T-helper 17 cell (primary cell): ENCODE results near the gene CHST11. TPM values are rescaled to one million over a fixed set of nuclear protein-coding genes. Genes with fewer than 3 reads are reported as not detected.
A peak's percentile ranks its signal among the peaks of the same experiment; 100 is the strongest.

Source experiments
- ATAC-seq: fragments of 150-1000 bp; cut with Tn5 transposase; 2 replicates; pipeline ENCODE4 v1.10.0; 2021; ENCODE audit warnings: mild to moderate bottlenecking, moderate library complexity
- DNase-seq, 3 donors: peaks; one replicate each; pipeline versions ENCODE4 v3.0.0 to v3.0.0-alpha.2; 2020 to 2021
- H3K9me3 ChIP-seq: one replicate; pipeline ENCODE4 v1.7.0; 2013; ENCODE audit warnings: low read length, mild to moderate bottlenecking; ENCODE audit not compliant: control insufficient read depth, poor library complexity, severe bottlenecking
- H3K27ac Mint-ChIP-seq: one replicate; pipeline ENCODE4 v1.8.0; 2022; ENCODE audit warnings: mild to moderate bottlenecking, moderate library complexity, mixed read lengths
- H3K27me3 Mint-ChIP-seq: one replicate; pipeline ENCODE4 v1.8.0; 2022; ENCODE audit warnings: mixed read lengths
- H3K36me3 Mint-ChIP-seq: one replicate; pipeline ENCODE4 v1.8.0; 2022; ENCODE audit warnings: low read depth, mixed read lengths
- H3K4me1 Mint-ChIP-seq: one replicate; pipeline ENCODE4 v1.8.0; 2022; ENCODE audit warnings: mild to moderate bottlenecking, mixed read lengths
- H3K4me3 Mint-ChIP-seq: one replicate; pipeline ENCODE4 v1.8.0; 2022; ENCODE audit warnings: mild to moderate bottlenecking, moderate library complexity, mixed read lengths
- total RNA-seq, 4 donors: library from RNA in 2 of 4; stranded (reverse) in 2 of 4; gene quantifications; one replicate each; pipeline ENCODE4 v1.2.3 and lab custom pipeline; 2022 to 2026

Gene CHST11
- total RNA-seq, 2 donors from 2014 or later: 76.6 to 78.3 TPM

- H3K27ac Mint-ChIP-seq: no peak overlapping the region
- H3K4me1 Mint-ChIP-seq: no peaks in the 10 kb centered on the region
- H3K27me3 Mint-ChIP-seq: peaks cover 7% of the 10 kb centered on the region
- DNase-seq (no peak), ATAC-seq (no peak)
- no peak overlapping the region for H3K4me3 Mint-ChIP-seq
- no peaks in the 10 kb centered on the region for H3K36me3 Mint-ChIP-seq
- H3K9me3 ChIP-seq: no peaks in the 10 kb centered on the region
Observed at GRCh38 chr12:104779134-104779533, 322.4 kb downstream of the CHST11 start.

GRCh38 chr12:104782296-104782695, 325.5 kb downstream of the CHST11 start:
- H3K4me3 Mint-ChIP-seq: no peak overlapping the region
- no peak for DNase-seq

GRCh38 chr12:104784592-104784991, 327.8 kb downstream of the CHST11 start:
- Mint-ChIP-seq H3K27ac (no peak overlapping the region), H3K4me3 (no peak overlapping the region), H3K27me3 (peaks cover 13% of the 10 kb centered on the region), H3K4me1 (peaks cover 3% of the 10 kb centered on the region), H3K36me3 (no peaks in the 10 kb centered on the region)
- DNase-seq (no peak), ATAC-seq (no peak)
- no peaks in the 10 kb centered on the region for H3K9me3 ChIP-seq

More at GRCh38 chr12:104782296-104782695, 325.5 kb downstream of the CHST11 start:
- Mint-ChIP-seq H3K36me3 (no peaks in the 10 kb centered on the region), H3K4me1 (no peaks in the 10 kb centered on the region), H3K27ac (no peak overlapping the region), H3K27me3 (peaks cover 13% of the 10 kb centered on the region)
- ATAC-seq: no peak
- H3K9me3 ChIP-seq: no peaks in the 10 kb centered on the region

GRCh38 chr12:104785886-104786285, 329.1 kb downstream of the CHST11 start:
- no peaks in the 10 kb centered on the region for H3K9me3 ChIP-seq
- H3K4me3 Mint-ChIP-seq: no peak overlapping the region
- peak overlapping the region; percentile 24 for H3K27ac Mint-ChIP-seq
- peaks cover 13% of the 10 kb centered on the region for H3K27me3 Mint-ChIP-seq
- H3K4me1 Mint-ChIP-seq: peaks cover 7% of the 10 kb centered on the region
- H3K36me3 Mint-ChIP-seq: no peaks in the 10 kb centered on the region
- ATAC-seq: no peak
- no peak for DNase-seq

GRCh38 chr12:104786352-104786751, 329.6 kb downstream of the CHST11 start:
- Mint-ChIP-seq H3K4me1 (peaks cover 7% of the 10 kb centered on the region), H3K4me3 (no peak overlapping the region), H3K27me3 (peaks cover 13% of the 10 kb centered on the region), H3K36me3 (no peaks in the 10 kb centered on the region), H3K27ac (no peak overlapping the region)
- ATAC-seq (no peak), DNase-seq (no peak)
- no peaks in the 10 kb centered on the region for H3K9me3 ChIP-seq

- Mint-ChIP-seq H3K4me1 (peaks cover 7% of the 10 kb centered on the region), H3K27ac (no peak overlapping the region), H3K36me3 (no peaks in the 10 kb centered on the region), H3K4me3 (no peak overlapping the region), H3K27me3 (peaks cover 7% of the 10 kb centered on the region)
- ATAC-seq (no peak), DNase-seq (no peak)
- H3K9me3 ChIP-seq: no peaks in the 10 kb centered on the region
Observed at GRCh38 chr12:104788840-104789271, 332.1 kb downstream of the CHST11 start.

GRCh38 chr12:104790296-104791125, 333.8 kb downstream of the CHST11 start:
- Mint-ChIP-seq H3K36me3 (no peaks in the 10 kb centered on the region), H3K27ac (peak overlapping the region; percentile 73), H3K27me3 (peaks cover 14% of the 10 kb centered on the region), H3K4me3 (peak overlapping the region; percentile 25), H3K4me1 (peaks cover 7% of the 10 kb centered on the region)
- ATAC-seq (peak; percentile 61), DNase-seq (peak; percentile 18 to 32 (median 22))
- no peaks in the 10 kb centered on the region for H3K9me3 ChIP-seq

- peaks cover 10% of the 10 kb centered on the region for H3K4me1 Mint-ChIP-seq
- no peaks in the 10 kb centered on the region for H3K9me3 ChIP-seq
- DNase-seq (no peak), ATAC-seq (no peak)
- H3K4me3 Mint-ChIP-seq: no peak overlapping the region
- peaks cover 3% of the 10 kb centered on the region for H3K36me3 Mint-ChIP-seq
- no peak overlapping the region for H3K27ac Mint-ChIP-seq
- H3K27me3 Mint-ChIP-seq: peaks cover 17% of the 10 kb centered on the region
Observed at GRCh38 chr12:104792570-104792969, 335.8 kb downstream of the CHST11 start.

- H3K9me3 ChIP-seq: no peaks in the 10 kb centered on the region
- H3K27ac Mint-ChIP-seq: no peak overlapping the region
- no peak for ATAC-seq
- no peak overlapping the region for H3K4me3 Mint-ChIP-seq
- DNase-seq: no peak
- H3K4me1 Mint-ChIP-seq: peaks cover 12% of the 10 kb centered on the region
- peaks cover 3% of the 10 kb centered on the region for H3K36me3 Mint-ChIP-seq
- H3K27me3 Mint-ChIP-seq: peaks cover 22% of the 10 kb centered on the region
Observed at GRCh38 chr12:104793285-104793684, 336.5 kb downstream of the CHST11 start.

- H3K4me1 Mint-ChIP-seq: peaks cover 9% of the 10 kb centered on the region
- no peak for ATAC-seq
Observed at GRCh38 chr12:104793968-104794367, 337.2 kb downstream of the CHST11 start.

GRCh38 chr12:104796475-104796862, 339.7 kb downstream of the CHST11 start:
- Mint-ChIP-seq H3K36me3 (peaks cover 3% of the 10 kb centered on the region), H3K4me3 (no peak overlapping the region), H3K27ac (no peak overlapping the region), H3K27me3 (peaks cover 28% of the 10 kb centered on the region), H3K4me1 (peaks cover 5% of the 10 kb centered on the region)
- H3K9me3 ChIP-seq: no peaks in the 10 kb centered on the region
- no peak for ATAC-seq
- DNase-seq: no peak

More at GRCh38 chr12:104793968-104794367, 337.2 kb downstream of the CHST11 start:
- H3K4me3 Mint-ChIP-seq: no peak overlapping the region
- H3K27ac Mint-ChIP-seq: no peak overlapping the region
- H3K36me3 Mint-ChIP-seq: peaks cover 3% of the 10 kb centered on the region
- no peaks in the 10 kb centered on the region for H3K9me3 ChIP-seq
- DNase-seq: no peak
- peaks cover 22% of the 10 kb centered on the region for H3K27me3 Mint-ChIP-seq

- Mint-ChIP-seq H3K36me3 (peaks cover 3% of the 10 kb centered on the region), H3K4me3 (no peak overlapping the region), H3K27ac (no peak overlapping the region), H3K27me3 (peaks cover 28% of the 10 kb centered on the region), H3K4me1 (peaks cover 5% of the 10 kb centered on the region)
- no peak for ATAC-seq
- no peak for DNase-seq
- no peaks in the 10 kb centered on the region for H3K9me3 ChIP-seq
Observed at GRCh38 chr12:104799458-104799857, 342.7 kb downstream of the CHST11 start.

- H3K9me3 ChIP-seq: no peaks in the 10 kb centered on the region
- no peak for DNase-seq
- H3K4me1 Mint-ChIP-seq: peaks cover 5% of the 10 kb centered on the region
- no peak overlapping the region for H3K27ac Mint-ChIP-seq
- H3K27me3 Mint-ChIP-seq: peaks cover 18% of the 10 kb centered on the region
- no peak overlapping the region for H3K4me3 Mint-ChIP-seq
- no peak for ATAC-seq
- peaks cover 3% of the 10 kb centered on the region for H3K36me3 Mint-ChIP-seq
Observed at GRCh38 chr12:104801005-104801404, 344.3 kb downstream of the CHST11 start.

- no peak overlapping the region for H3K27ac Mint-ChIP-seq
- no peak for ATAC-seq
- H3K4me1 Mint-ChIP-seq: peaks cover 5% of the 10 kb centered on the region
- no peak overlapping the region for H3K4me3 Mint-ChIP-seq
- H3K9me3 ChIP-seq: no peaks in the 10 kb centered on the region
- peaks cover 3% of the 10 kb centered on the region for H3K36me3 Mint-ChIP-seq
- DNase-seq: no peak
- peaks cover 18% of the 10 kb centered on the region for H3K27me3 Mint-ChIP-seq
Observed at GRCh38 chr12:104801427-104801826, 344.7 kb downstream of the CHST11 start.
